H1 (cell line): ENCODE data around the gene PSMG2. TPM values are rescaled to one million over a fixed set of nuclear protein-coding genes. Genes with fewer than 3 reads are reported as not detected.

Experiments used
- CTCF ChIA-PET: fragments of 300-600 bp; sonication (Branson Sonifier 250); formaldehyde crosslinking; loops from one replicate; lab custom pipeline; 2021; ENCODE audit not compliant: partially characterized antibody; lab: Charles Lee
- POLR2A ChIA-PET: fragments of 300-600 bp; sonication (Branson Sonifier 250); formaldehyde crosslinking; loops from one replicate; lab custom pipeline; 2021; ENCODE audit warnings: inconsistent platforms; ENCODE audit not compliant: partially characterized antibody; lab: Charles Lee
- DNase-seq, 2 experiments: peaks; one replicate each; pipeline versions ENCODE4 v3.0.0 to v3.0.0-alpha.2; 2010 to 2022; ENCODE audit warnings: low spot score in 2 of 2, low read depth in 1 of 2, mixed read lengths in 1 of 2
- FAIRE-seq: peaks from 2 replicates; lab custom pipeline; 2011; peaks lifted over from hg19 to GRCh38; lab: Jason Lieb, UNC
- H2AFZ ChIP-seq: 2 replicates; pipeline ENCODE4 v1.8.1; 2012; ENCODE audit warnings: low read length, inconsistent platforms
- H2AK5ac ChIP-seq: 2 replicates; pipeline ENCODE4 v1.6.1; 2013; ENCODE audit warnings: low read depth, low read length
- H2BK120ac ChIP-seq: replicated peaks from 2 replicates; pipeline ENCODE3; 2013; ENCODE audit warnings: low read depth, low read length, inconsistent platforms
- H2BK12ac ChIP-seq: 2 replicates; pipeline ENCODE4 v1.6.1; 2013; ENCODE audit warnings: low read depth, low read length
- H2BK15ac ChIP-seq: 2 replicates; pipeline ENCODE4 v1.6.1; 2013; ENCODE audit warnings: low read length
- H2BK20ac ChIP-seq: 2 replicates; pipeline ENCODE4 v1.6.1; 2013; ENCODE audit warnings: low read length
- H2BK5ac ChIP-seq: 2 replicates; pipeline ENCODE4 v1.6.1; 2013; ENCODE audit warnings: low read depth, low read length
- H3K14ac ChIP-seq: 2 replicates; pipeline ENCODE4 v1.6.1; 2013; ENCODE audit warnings: inconsistent platforms; ENCODE audit not compliant: insufficient read length
- H3K18ac ChIP-seq: 2 replicates; pipeline ENCODE4 v1.6.1; 2013; ENCODE audit warnings: low read length; ENCODE audit errors: extremely low read depth
- H3K23ac ChIP-seq: 2 replicates; pipeline ENCODE4 v1.6.1; 2013; ENCODE audit warnings: inconsistent platforms; ENCODE audit not compliant: insufficient read length
- H3K23me2 ChIP-seq: 2 replicates; pipeline ENCODE4 v1.6.1; 2013; ENCODE audit warnings: low read depth, low read length
- H3K27ac ChIP-seq: 2 replicates; pipeline ENCODE4 v1.6.1; 2011; ENCODE audit warnings: low read depth, low read length, inconsistent platforms
- H3K27me3 ChIP-seq, 4 experiments: replicated peaks in 1 of 4; 1 replicate in 1 of 4; 2 replicates in 3 of 4; pipeline versions ENCODE4 v1.6.1 to v1.8.1; 2011 to 2013; ENCODE audit warnings: low read length in 3 of 4, mild to moderate bottlenecking in 3 of 4, inconsistent platforms in 2 of 4, mixed read lengths in 2 of 4, moderate library complexity in 1 of 4; ENCODE audit not compliant: control insufficient read depth in 3 of 4, insufficient read depth in 3 of 4; ENCODE audit errors: extremely low read depth in 1 of 4
- H3K36me3 ChIP-seq, 4 experiments: 2 replicates each; pipeline versions ENCODE4 v1.6.1 to v1.8.1; 2011 to 2013; ENCODE audit warnings: mild to moderate bottlenecking in 4 of 4, low read length in 3 of 4, moderate library complexity in 2 of 4, control low read depth in 1 of 4, inconsistent platforms in 1 of 4; ENCODE audit not compliant: insufficient read depth in 4 of 4, control insufficient read depth in 2 of 4
- H3K4ac ChIP-seq: replicated peaks from 2 replicates; pipeline ENCODE3; 2013; ENCODE audit warnings: low read length, low read depth, mixed read lengths, inconsistent platforms; ENCODE audit not compliant: insufficient read length
- H3K4me1 ChIP-seq, 4 experiments: replicated peaks in 1 of 4; 1 replicate in 1 of 4; 2 replicates in 3 of 4; pipeline versions ENCODE4 v1.6.1 to v1.8.1; 2011 to 2013; ENCODE audit warnings: low read length in 3 of 4, inconsistent platforms in 2 of 4, mixed read lengths in 1 of 4; ENCODE audit not compliant: insufficient read depth in 4 of 4, control insufficient read depth in 3 of 4
- H3K4me2 ChIP-seq, 2 experiments: 2 replicates each; pipeline versions ENCODE4 v1.6.1 to v1.8.1; 2011 to 2013; ENCODE audit warnings: low read depth in 2 of 2, low read length in 2 of 2, control low read depth in 1 of 2, inconsistent platforms in 1 of 2, mild to moderate bottlenecking in 1 of 2; ENCODE audit not compliant: insufficient read depth in 1 of 2
- H3K4me3 ChIP-seq, 4 experiments: fragments of 200-600, 300-600 bp in 1 of 4; sonication (generic), shearing (Covaris generic), sonication (Bioruptor Twin) in 1 of 4; 2 replicates each; pipeline versions ENCODE4 v1.5.1 to v1.8.1; 2011 to 2016; ENCODE audit warnings: low read length in 4 of 4, low read depth in 3 of 4, control low read depth in 2 of 4, inconsistent platforms in 2 of 4, mild to moderate bottlenecking in 2 of 4, mixed read lengths in 1 of 4, moderate library complexity in 1 of 4; ENCODE audit not compliant: insufficient read depth in 2 of 4; ENCODE audit errors: extremely low read depth in 1 of 4
- H3K56ac ChIP-seq: replicated peaks from 2 replicates; pipeline ENCODE3; 2013; ENCODE audit warnings: low read depth, mild to moderate bottlenecking, mixed read lengths, low read length, inconsistent platforms; ENCODE audit not compliant: insufficient read length
- H3K79me1 ChIP-seq: 2 replicates; pipeline ENCODE4 v1.6.1; 2013; ENCODE audit warnings: low read depth, low read length, control low read depth
- H3K79me2 ChIP-seq, 2 experiments: 2 replicates each; pipeline versions ENCODE4 v1.6.1 to v1.8.1; 2012 to 2013; ENCODE audit warnings: low read length in 2 of 2, mild to moderate bottlenecking in 2 of 2, inconsistent platforms in 1 of 2; ENCODE audit not compliant: insufficient read depth in 2 of 2, control insufficient read depth in 1 of 2
- H3K9ac ChIP-seq, 4 experiments: replicated peaks in 1 of 4; 1 replicate in 1 of 4; 2 replicates in 3 of 4; pipeline versions ENCODE4 v1.6.1 to v1.8.1; 2011 to 2013; ENCODE audit warnings: low read depth in 3 of 4, low read length in 3 of 4, control low read depth in 2 of 4, mild to moderate bottlenecking in 2 of 4, moderate library complexity in 2 of 4, inconsistent platforms in 1 of 4; ENCODE audit errors: extremely low read depth in 1 of 4
- H3K9me3 ChIP-seq, 2 experiments: 2 replicates each; pipeline versions ENCODE4 v1.6.1 to v1.8.1; 2012 to 2013; ENCODE audit warnings: mild to moderate bottlenecking in 2 of 2, moderate library complexity in 2 of 2, control low read depth in 1 of 2, inconsistent platforms in 1 of 2, low read depth in 1 of 2, low read length in 1 of 2, mixed read lengths in 1 of 2; ENCODE audit not compliant: insufficient read depth in 2 of 2
- H4K20me1 ChIP-seq, 2 experiments: replicated peaks in 1 of 2; 2 replicates each; pipeline versions ENCODE3 to v1.8.1; 2011 to 2013; ENCODE audit warnings: inconsistent platforms in 2 of 2, low read length in 2 of 2, mild to moderate bottlenecking in 1 of 2; ENCODE audit not compliant: insufficient read depth in 2 of 2, control insufficient read depth in 1 of 2
- H4K5ac ChIP-seq: 2 replicates; pipeline ENCODE4 v1.6.1; 2013; ENCODE audit warnings: low read length, low read depth, mixed read lengths, inconsistent platforms; ENCODE audit not compliant: insufficient read length
- H4K8ac ChIP-seq: 2 replicates; pipeline ENCODE4 v1.8.0; 2013; ENCODE audit warnings: mild to moderate bottlenecking, moderate library complexity, low read length, inconsistent platforms; ENCODE audit not compliant: insufficient read depth; ENCODE audit errors: extremely low read depth
- H4K91ac ChIP-seq: replicated peaks from 2 replicates; pipeline ENCODE3; 2013; ENCODE audit warnings: low read length, mixed read lengths, inconsistent platforms; ENCODE audit not compliant: insufficient read length
- ASH2L ChIP-seq: fragments of 200-600, 300-600 bp; sonication (generic); IDR thresholded peaks from one replicate; pipeline ENCODE4 v1.7.1; 2017; ENCODE audit warnings: low read length
- CBX5 ChIP-seq: fragments of 300-800, 300-1000 bp; sonication (generic); IDR thresholded peaks from 2 replicates; pipeline ENCODE4 v1.7.1; 2016; ENCODE audit warnings: antibody characterized with exemption, low read length, low read depth
- KDM5A ChIP-seq: fragments of 200-600 bp; IDR thresholded peaks from 2 replicates; pipeline ENCODE4 v1.7.1; 2012; ENCODE audit warnings: mild to moderate bottlenecking, low read length, inconsistent platforms, mixed read lengths
- PHF8 ChIP-seq: fragments of 200-600 bp; sonication (generic); conservative IDR thresholded peaks from 2 replicates; pipeline ENCODE4 v1.7.1; 2012; ENCODE audit warnings: low read depth, mild to moderate bottlenecking, inconsistent platforms, low read length, moderate library complexity
- RAD21 ChIP-seq, 2 experiments: IDR thresholded peaks in 1 of 2; conservative IDR thresholded peaks in 1 of 2; 2 replicates each; pipeline ENCODE4 v1.6.1; 2011; ENCODE audit warnings: low read depth in 2 of 2, low read length in 2 of 2, improper control_type of control experiment in 1 of 2, inconsistent platforms in 1 of 2, mild to moderate bottlenecking in 1 of 2, moderate library complexity in 1 of 2
- RBBP5 ChIP-seq: IDR thresholded peaks from 2 replicates; pipeline ENCODE4 v1.7.1; 2012; ENCODE audit warnings: low read depth, mild to moderate bottlenecking, inconsistent platforms, low read length, moderate library complexity, borderline replicate concordance
- SIN3A ChIP-seq, 2 experiments: IDR thresholded peaks in 1 of 2; conservative IDR thresholded peaks in 1 of 2; 2 replicates each; pipeline ENCODE4 v1.6.1; 2011 to 2012; ENCODE audit warnings: low read length in 2 of 2, improper control_type of control experiment in 1 of 2, low read depth in 1 of 2, mild to moderate bottlenecking in 1 of 2
- SIRT6 ChIP-seq: IDR thresholded peaks from one replicate; pipeline ENCODE4 v1.7.1; 2012; ENCODE audit warnings: low read length, inconsistent platforms
- SP2 ChIP-seq: IDR thresholded peaks from 2 replicates; pipeline ENCODE4 v1.6.1; 2012; ENCODE audit warnings: mild to moderate bottlenecking, low read length, inconsistent platforms
- SP4 ChIP-seq: IDR thresholded peaks from 2 replicates; pipeline ENCODE4 v1.6.1; 2012; ENCODE audit warnings: low read length, inconsistent platforms
- SRF ChIP-seq: IDR thresholded peaks from 2 replicates; pipeline ENCODE4 v1.6.1; 2011; ENCODE audit warnings: mild to moderate bottlenecking, low read depth, low read length, moderate library complexity
- TAF1 ChIP-seq: IDR thresholded peaks from 2 replicates; pipeline ENCODE4 v1.6.1; 2011; ENCODE audit warnings: mild to moderate bottlenecking, low read depth, low read length
- ZNF274 ChIP-seq: IDR thresholded peaks from 2 replicates; pipeline ENCODE4 v1.7.0; 2012; ENCODE audit warnings: low read length, borderline replicate concordance; ENCODE audit errors: extremely low read depth
- WGBS, 2 experiments: shearing (Covaris generic) in 1 of 2; methylation state at CpG; one replicate each; pipeline versions ENCODE4 v1.1.6 to v1.1.7; 2013 to 2015; ENCODE audit warnings: low lambda C conversion rate in 2 of 2, mixed read lengths in 2 of 2, inconsistent platforms in 1 of 2, low coverage in 1 of 2, missing lambda C conversion rate in 1 of 2; ENCODE audit not compliant: insufficient replicate concordance in 2 of 2, insufficient coverage in 1 of 2, insufficient read length in 1 of 2; ENCODE audit errors: extremely low coverage in 1 of 2, missing lambda C conversion rate in 1 of 2; 5-methylcytosine and 5-hydroxymethylcytosine counted together
- polyA plus RNA-seq, 7 experiments: library from polyadenylated mRNA; depleted of rRNA in 3 of 7; stranded (reverse) in 5 of 7; unstranded in 2 of 7; fragments of >200 nt in 5 of 7; fragments of 200-250 nt in 2 of 7; gene quantifications; 1 replicate in 5 of 7; 2 replicates in 1 of 7; 4 replicates in 1 of 7; pipeline versions ENCODE4 v1.2.1 to v1.2.3, GENCODE V29; 2011 to 2013; ENCODE audit warnings: missing spikeins in 2 of 7, mixed read lengths in 2 of 7
- total RNA-seq: library from RNA; stranded (reverse); fragmentation: NEBNext Ultra II Directional; extraction: Animal tissue kit (Norgen Biotek cat#: 25700); gene quantifications from 2 replicates; pipeline ENCODE4 v1.2.1, GENCODE V29; 2021
- TF ChIP-seq, protein P1 (sequence below): IDR thresholded peaks from 2 replicates; pipeline ENCODE4 v1.6.1; 2011; ENCODE audit warnings: low read length, improper control_type of control experiment

Gene PSMG2
- total and polyA plus RNA-seq, 2 of the 8 experiments (the other 6 are each of a cell fraction or from before 2014, with no cell fraction given): 52.9 to 79.3 TPM

DNA sequence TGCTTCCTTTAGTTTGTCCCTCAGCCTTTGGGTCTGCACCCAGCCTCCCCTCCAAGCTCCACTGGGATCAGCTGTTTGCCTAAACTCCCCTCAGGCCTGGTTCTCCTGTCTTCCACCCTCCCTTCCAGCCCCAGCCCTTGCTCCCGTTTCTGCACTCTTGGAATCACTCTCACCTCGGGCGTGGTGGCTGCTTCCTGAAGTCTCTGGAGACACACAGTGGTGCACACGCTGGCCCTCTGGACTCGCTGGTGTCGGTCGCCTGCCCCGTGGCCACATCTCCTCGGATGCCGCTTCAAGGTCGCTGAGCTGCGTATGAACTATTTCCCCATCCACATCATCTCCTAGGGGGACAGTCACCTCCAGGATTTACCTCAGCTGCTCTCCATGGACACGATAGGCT is 46.3 kb downstream of the PSMG2 start:
- CTCF ChIA-PET: interaction anchor here (0.8 to 2.1 kb wide), 5 partner anchors 13 to 330 kb away, joined by 3 to 7 read pairs (median 5); no protein-coding TSS in a partner anchor
- FAIRE-seq: no peak
- 95% methylated on average over 13 of the region's 13 CpGs; no CpG with 5 or more reads in 1 of the 2 experiments for whole genome bisulfite sequencing, 2 experiments

More for the DNA sequence above, 46.3 kb downstream of the PSMG2 start:
- no peak overlapping the region for H3K9ac ChIP-seq
- H4K8ac ChIP-seq: no peak overlapping the region
- no peak for TF ChIP-seq ZNF274
- TF ChIP-seq, protein P1, sequence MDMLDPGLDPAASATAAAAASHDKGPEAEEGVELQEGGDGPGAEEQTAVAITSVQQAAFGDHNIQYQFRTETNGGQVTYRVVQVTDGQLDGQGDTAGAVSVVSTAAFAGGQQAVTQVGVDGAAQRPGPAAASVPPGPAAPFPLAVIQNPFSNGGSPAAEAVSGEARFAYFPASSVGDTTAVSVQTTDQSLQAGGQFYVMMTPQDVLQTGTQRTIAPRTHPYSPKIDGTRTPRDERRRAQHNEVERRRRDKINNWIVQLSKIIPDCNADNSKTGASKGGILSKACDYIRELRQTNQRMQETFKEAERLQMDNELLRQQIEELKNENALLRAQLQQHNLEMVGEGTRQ: no peak
- TF ChIP-seq KDM5A: no peak
- TF ChIP-seq SIN3A (conservative IDR thresholded peaks at IDR 0.05 in 1 of 2, IDR thresholded peaks at IDR 0.05 in 1 of 2; ENCODE audit: low read depth in 1 of 2, low read length in 2 of 2): no peak
- no peak for TF ChIP-seq SRF
- TF ChIP-seq SP4: no peak
- no peak for TF ChIP-seq CBX5
- no peak for TF ChIP-seq RBBP5
- no peak for TF ChIP-seq SP2
- TF ChIP-seq SIRT6: no peak
- TF ChIP-seq ASH2L: no peak
- no peak for TF ChIP-seq PHF8
- no peak for TF ChIP-seq RAD21 (IDR thresholded peaks at IDR 0.05 in 1 of 2, conservative IDR thresholded peaks at IDR 0.05 in 1 of 2; ENCODE audit: low read depth in 2 of 2, low read length in 2 of 2)
- TF ChIP-seq TAF1: no peak
- peaks cover 0 to 1% of the 10 kb centered on the region in 2 experiments for H4K20me1 ChIP-seq
- no peak overlapping the region for H3K4me2 ChIP-seq
- no peaks in the 10 kb centered on the region for H3K9me3 ChIP-seq
- no peaks in the 10 kb centered on the region for H3K79me1 ChIP-seq
- H3K56ac ChIP-seq: no peak overlapping the region
- no peaks in the 10 kb centered on the region for H3K23me2 ChIP-seq
- H2BK20ac ChIP-seq: no peak overlapping the region
- no peak overlapping the region for H2BK120ac ChIP-seq
- H3K18ac ChIP-seq: no peak overlapping the region
- H3K4me1 ChIP-seq: no peaks in the 10 kb centered on the region
- H3K14ac ChIP-seq: no peak overlapping the region
- H2AK5ac ChIP-seq: no peak overlapping the region
- no peaks in the 10 kb centered on the region for H3K36me3 ChIP-seq
- H3K4me3 ChIP-seq: no peak overlapping the region
- no peak overlapping the region for H2BK12ac ChIP-seq
- no peaks in the 10 kb centered on the region for H3K27me3 ChIP-seq
- no peak overlapping the region for H3K27ac ChIP-seq
- no peak overlapping the region for H4K5ac ChIP-seq
- no peaks in the 10 kb centered on the region for H3K79me2 ChIP-seq
- no peak for DNase-seq
- H2AFZ ChIP-seq: no peak overlapping the region
- no peak overlapping the region for H3K4ac ChIP-seq
- no peak overlapping the region for H2BK5ac ChIP-seq
- H3K23ac ChIP-seq: no peak overlapping the region
- H2BK15ac ChIP-seq: no peak overlapping the region
- POLR2A ChIA-PET: no interaction called here
- H4K91ac ChIP-seq: no peak overlapping the region
